Measurements from ENCODE around the gene TSPAN18. TPM values are rescaled to one million over a fixed set of nuclear protein-coding genes. Genes with fewer than 3 reads are reported as not detected.

TSPAN18 gene
- total and polyA plus RNA-seq, 2 of the 4 experiments (the other 2 are of a cell fraction): 0.36 to 1.1 TPM

- Histone ChIP-seq H3K4me1 (ENCODE audit: control insufficient read depth, insufficient read depth, low read length) (peaks cover 3% of the 10 kb centered on the region; the same call in 1 of the 2 replicates), H3K4ac (ENCODE audit: low read depth, low read length) (no peak overlapping the region), H3K79me1 (ENCODE audit: low read depth in 1 of 2, low read length in 2 of 2) (no peaks in the 10 kb centered on the region), H2AK9ac (replicated peaks; ENCODE audit: low read depth, low read length, poor library complexity) (no peak overlapping the region), H3K4me3 (ENCODE audit: insufficient read depth, low read depth, low read length) (no peak overlapping the region), H3K4me2 (ENCODE audit: low read depth, low read length) (no peak overlapping the region), H2BK15ac (ENCODE audit: low read depth, low read length) (no peak overlapping the region), H3K27me3 (ENCODE audit: control insufficient read depth, insufficient read depth, low read length) (peaks cover 31% of the 10 kb centered on the region), H2BK20ac (ENCODE audit: low read depth, low read length) (no peak overlapping the region), H2AK5ac (ENCODE audit: low read depth, low read length) (no peak overlapping the region), H3K18ac (ENCODE audit: low read depth, low read length) (no peak overlapping the region), H3K9me1 (ENCODE audit: insufficient read depth, low read length) (0 out of 2 replicates have a peak, but pooled peaks cover 5% of the 10 kb centered on the region), H2BK120ac (ENCODE audit: low read depth, low read length) (no peak overlapping the region), H4K91ac (ENCODE audit: insufficient read depth, low read depth, low read length) (no peak overlapping the region), H2BK5ac (ENCODE audit: low read depth, low read length, poor library complexity, severe bottlenecking) (no peak overlapping the region), H3K27ac (ENCODE audit: insufficient read depth, low read length) (no peak overlapping the region), H2AFZ (replicated peaks; ENCODE audit: low read length, poor library complexity) (no peak overlapping the region), H4K5ac (ENCODE audit: low read depth, low read length) (no peak overlapping the region), H3K23ac (ENCODE audit: low read depth, low read length) (no peak overlapping the region), H4K8ac (ENCODE audit: low read depth in 2 of 2, low read length in 2 of 2) (no peak overlapping the region), H4K20me1 (ENCODE audit: insufficient read depth, low read length) (no peaks in the 10 kb centered on the region), H3K56ac (ENCODE audit: extremely low read depth, insufficient read depth, low read length) (no peak overlapping the region), H3K14ac (replicated peaks; ENCODE audit: low read depth, low read length) (no peak overlapping the region), H3K36me3 (ENCODE audit: control insufficient read depth, insufficient read depth, low read length) (no peaks in the 10 kb centered on the region), H3K9ac (ENCODE audit: low read depth, low read length) (no peak overlapping the region), H3K9me3 (ENCODE audit: control insufficient read depth, insufficient read depth, low read length) (no peaks in the 10 kb centered on the region)
- intact Hi-C loops (cut with micrococcal nuclease) (loop anchor here (5.0 kb wide), 1 partner anchor 76 kb away; no protein-coding TSS in a partner anchor), in situ Hi-C loops (cut with MboI; ENCODE audit: low sequenced_read_pairs) (no loop called here), dilution Hi-C loops (cut with HindIII; ENCODE audit: low sequenced_read_pairs, unreplicated experiment) (no loop called here)
- no peak for ATAC-seq (ENCODE audit: low read depth)
- ChIA-PET CTCF (no interaction called here), POLR2A (ENCODE audit: unreplicated experiment) (no interaction called here)
- no peak for TF ChIP-seq MAZ (IDR thresholded peaks at IDR 0.05; ENCODE audit: borderline replicate concordance, low read depth, low read length)
- no TSS peak for BruUV-seq (replicated peaks)
- WGBS, 2 experiments (ENCODE audit: extremely low coverage in 2 of 2, insufficient read length in 1 of 2): 83% methylated on average over 6 of the region's 13 CpGs; no CpG with 5 or more reads in 1 of the 2 experiments
- DNase-seq: no peak
These were observed 64.7 kb downstream of the TSPAN18 start for GRCh38 chr11:44791316-44791925.

Measured in IMR-90 (cell line).